ENCODE data around the gene BLOC1S5.
A peak's percentile ranks its signal among the peaks of the same experiment; 100 is the strongest.
"Not testable (repeated sequence)": the region's sequence is repeated elsewhere in the genome, so short reads cannot be mapped to it uniquely, and the experiment has no call there.

The BLOC1S5 gene

DNA sequence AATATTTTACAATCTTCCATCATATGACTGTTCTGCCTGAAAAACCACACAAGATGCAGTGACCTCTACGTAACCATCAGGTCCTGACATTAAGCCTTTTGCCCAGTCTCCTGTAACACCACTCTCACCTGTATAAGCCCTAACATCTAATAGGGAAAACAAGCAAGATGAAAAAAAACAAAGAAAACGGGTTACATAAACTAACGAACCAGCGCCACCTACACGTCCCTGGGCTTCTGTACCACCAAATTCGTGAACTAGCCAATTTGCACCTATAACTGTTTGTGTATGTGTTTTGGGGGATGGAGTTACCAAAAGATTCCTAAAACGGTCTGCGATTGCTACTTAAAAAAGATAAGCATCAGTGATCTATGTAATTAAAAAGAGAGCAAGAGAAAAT, 70.2 kb downstream of the BLOC1S5 start:
- TF ChIP-seq CTCF (IDR thresholded peaks at IDR 0.05; ENCODE audit: extremely low read depth, insufficient read depth, missing control alignments), result no peak
- in situ Hi-C loops (cut with MboI; ENCODE audit: low pct_unique_long_range_greater_than_20kb, low sequenced_read_pairs, unreplicated experiment), result loop anchor here (10.0 kb wide), 1 partner anchor 269 kb away; the partner anchor contains the start of gene BMP6
- no peak for DNase-seq (ENCODE audit: low spot score)

GRCh38 chr6:7993399-7993798, 70.8 kb downstream of the BLOC1S5 start:
- in situ Hi-C loops (cut with MboI; ENCODE audit: low pct_unique_long_range_greater_than_20kb, low sequenced_read_pairs, unreplicated experiment), result loop anchor here (10.0 kb wide), 1 partner anchor 269 kb away; the partner anchor contains the start of gene BMP6
- no peak for TF ChIP-seq CTCF (IDR thresholded peaks at IDR 0.05; ENCODE audit: extremely low read depth, insufficient read depth, missing control alignments)
- no peak for DNase-seq (ENCODE audit: low spot score)

GRCh38 chr6:7992002-7992815, 72.0 kb downstream of the BLOC1S5 start:
- DNase-seq (ENCODE audit: low spot score), result peak; percentile 78
- in situ Hi-C loops (cut with MboI; ENCODE audit: low pct_unique_long_range_greater_than_20kb, low sequenced_read_pairs, unreplicated experiment), result loop anchor here (10.0 kb wide), 1 partner anchor 267 kb away; the partner anchor contains the start of gene BMP6
- peak; percentile 53 for TF ChIP-seq CTCF (IDR thresholded peaks at IDR 0.05; ENCODE audit: extremely low read depth, insufficient read depth, missing control alignments)

GRCh38 chr6:7991536-7991935, 72.7 kb downstream of the BLOC1S5 start:
- in situ Hi-C loops (cut with MboI; ENCODE audit: low pct_unique_long_range_greater_than_20kb, low sequenced_read_pairs, unreplicated experiment), result loop anchor here (10.0 kb wide), 1 partner anchor 267 kb away; the partner anchor contains the start of gene BMP6

GRCh38 chr6:7986219-7986618, 78.0 kb downstream of the BLOC1S5 start:
- DNase-seq (ENCODE audit: low spot score), result no peak
- TF ChIP-seq CTCF (IDR thresholded peaks at IDR 0.05; ENCODE audit: extremely low read depth, insufficient read depth, missing control alignments), result no peak
- in situ Hi-C loops (cut with MboI; ENCODE audit: low pct_unique_long_range_greater_than_20kb, low sequenced_read_pairs, unreplicated experiment), result loop anchor here (10.0 kb wide), 1 partner anchor 91 kb away; no protein-coding TSS in a partner anchor

More at GRCh38 chr6:7991536-7991935, 72.7 kb downstream of the BLOC1S5 start:
- no peak for DNase-seq (ENCODE audit: low spot score)
- no peak for TF ChIP-seq CTCF (IDR thresholded peaks at IDR 0.05; ENCODE audit: extremely low read depth, insufficient read depth, missing control alignments)

DNA sequence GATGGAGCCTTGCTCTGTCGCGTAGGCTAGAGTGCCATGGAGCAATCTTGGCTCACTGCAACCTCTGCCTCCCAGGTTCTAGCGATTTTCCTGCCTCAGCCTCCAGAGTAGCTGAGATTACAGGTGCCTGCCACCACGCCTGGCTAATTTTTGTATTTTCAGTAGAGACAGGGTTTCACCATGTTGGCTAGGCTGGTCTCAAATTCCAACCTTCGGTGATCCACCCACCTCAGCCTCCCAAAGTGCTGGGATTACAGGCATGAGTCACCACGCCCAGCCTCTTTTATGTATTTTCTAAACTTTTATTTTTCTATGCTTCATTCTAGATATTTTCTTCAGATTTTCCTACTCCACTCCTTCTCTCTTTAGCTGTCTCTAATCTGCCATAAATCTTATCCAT, 80.2 kb downstream of the BLOC1S5 start:
- not testable (repeated sequence) for DNase-seq (ENCODE audit: low spot score)
- in situ Hi-C loops (cut with MboI; ENCODE audit: low pct_unique_long_range_greater_than_20kb, low sequenced_read_pairs, unreplicated experiment), result loop anchor here (10.0 kb wide), 1 partner anchor 89 kb away; no protein-coding TSS in a partner anchor

DNA sequence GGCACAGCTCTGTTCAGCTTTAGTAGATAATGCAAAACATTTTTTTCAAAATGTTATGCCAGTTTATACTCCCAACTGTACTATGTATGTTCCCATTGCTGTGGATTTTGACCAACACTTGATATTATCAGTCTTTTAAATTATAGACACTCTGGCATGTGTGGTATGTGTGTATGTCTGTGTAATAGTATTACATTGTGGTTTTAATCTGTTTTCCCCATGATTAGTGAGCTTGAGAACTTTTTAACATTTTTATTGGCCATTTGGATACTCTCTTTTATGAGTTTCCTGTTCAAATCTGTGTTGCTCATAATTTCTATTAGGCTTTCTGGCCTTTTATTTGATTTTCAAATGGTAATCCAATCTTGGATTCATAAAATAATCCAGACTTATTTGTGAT, 84.4 kb downstream of the BLOC1S5 start:
- no peak for DNase-seq (ENCODE audit: low spot score)
- in situ Hi-C loops (cut with MboI; ENCODE audit: low pct_unique_long_range_greater_than_20kb, low sequenced_read_pairs, unreplicated experiment), result loop anchor here (10.0 kb wide), 1 partner anchor 85 kb away; no protein-coding TSS in a partner anchor
- TF ChIP-seq CTCF (IDR thresholded peaks at IDR 0.05; ENCODE audit: extremely low read depth, insufficient read depth, missing control alignments), result no peak
